GM12801 (cell line): ENCODE data around the gene AUTS2.

Experiments used
- CTCF ChIP-seq: IDR thresholded peaks from one replicate; pipeline ENCODE4 v1.5.1; 2011; ENCODE audit warnings: control low read depth; ENCODE audit not compliant: insufficient read length; ENCODE audit errors: extremely low read depth

The AUTS2 gene

GRCh38 chr7:70582927-70583895 is 984.9 kb downstream of the AUTS2 start:
- no peak for TF ChIP-seq CTCF

- TF ChIP-seq CTCF = no peak
These were observed 985.9 kb downstream of the AUTS2 start for GRCh38 chr7:70583965-70584883.

GRCh38 chr7:70585071-70585470 is 986.8 kb downstream of the AUTS2 start:
- no peak for TF ChIP-seq CTCF

- TF ChIP-seq CTCF = no peak
These were observed 988.5 kb downstream of the AUTS2 start for GRCh38 chr7:70586822-70587221.

GRCh38 chr7:70587739-70588138 is 989.5 kb downstream of the AUTS2 start:
- TF ChIP-seq CTCF = no peak

- TF ChIP-seq CTCF = no peak
These were observed 990.1 kb downstream of the AUTS2 start for GRCh38 chr7:70588191-70588921.

- no peak for TF ChIP-seq CTCF
These were observed 990.7 kb downstream of the AUTS2 start for GRCh38 chr7:70589010-70589409.
